Measurements from ENCODE around the gene PACSIN1. TPM values are rescaled to one million over a fixed set of nuclear protein-coding genes. Genes with fewer than 3 reads are reported as not detected.
A peak's percentile ranks its signal among the peaks of the same experiment; 100 is the strongest.

Gene PACSIN1, protein sequence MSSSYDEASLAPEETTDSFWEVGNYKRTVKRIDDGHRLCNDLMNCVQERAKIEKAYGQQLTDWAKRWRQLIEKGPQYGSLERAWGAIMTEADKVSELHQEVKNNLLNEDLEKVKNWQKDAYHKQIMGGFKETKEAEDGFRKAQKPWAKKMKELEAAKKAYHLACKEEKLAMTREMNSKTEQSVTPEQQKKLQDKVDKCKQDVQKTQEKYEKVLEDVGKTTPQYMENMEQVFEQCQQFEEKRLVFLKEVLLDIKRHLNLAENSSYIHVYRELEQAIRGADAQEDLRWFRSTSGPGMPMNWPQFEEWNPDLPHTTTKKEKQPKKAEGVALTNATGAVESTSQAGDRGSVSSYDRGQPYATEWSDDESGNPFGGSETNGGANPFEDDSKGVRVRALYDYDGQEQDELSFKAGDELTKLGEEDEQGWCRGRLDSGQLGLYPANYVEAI
- total RNA-seq (ENCODE audit: low replicate concordance), result 0.41 and 1.8 TPM in 2 replicates

DNA sequence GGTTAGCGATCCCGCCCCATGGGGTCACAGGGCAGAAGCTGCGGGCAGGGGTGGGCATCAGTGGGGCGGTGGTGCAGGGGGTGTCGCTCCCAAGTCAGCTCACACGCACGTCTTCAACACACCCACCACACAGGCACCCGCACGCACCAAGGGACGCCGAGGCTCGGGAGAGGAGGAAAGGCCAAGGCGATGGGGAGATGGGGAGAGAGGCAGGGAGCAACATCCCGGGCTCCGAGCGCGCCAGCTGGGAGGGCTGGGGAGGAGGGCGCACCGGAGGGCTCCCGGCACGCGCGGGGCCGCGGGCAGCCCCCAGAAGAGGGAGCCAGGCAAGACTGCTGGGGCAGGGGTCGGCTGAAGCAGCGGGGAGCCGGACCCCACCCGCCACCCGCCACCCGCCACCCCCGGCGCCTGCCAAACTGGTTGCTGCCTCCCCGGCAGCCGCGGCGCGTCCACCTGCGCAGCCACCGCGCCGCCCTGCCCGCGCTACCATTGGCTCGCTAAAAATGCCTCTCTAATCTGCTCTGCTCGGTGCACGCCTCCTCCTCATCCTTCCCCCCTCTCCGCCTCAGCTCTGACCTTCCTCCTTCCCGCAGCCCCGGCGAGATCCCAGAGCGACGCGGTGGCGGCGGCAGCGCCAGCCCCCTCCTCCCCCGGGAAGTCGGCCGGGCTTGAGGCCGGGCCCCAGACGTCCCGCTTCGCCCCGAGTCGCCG is at the start of gene PACSIN1:
Gene PACSIN1 (plus strand): TSS at position 546 of the 711 bp plus-strand sequence. CDS start 60,230 bp downstream, outside the sequence.
- Mint-ChIP-seq H3K4me1 (peaks cover 16% of the 10 kb centered on the region), H3K27ac (no peak within 1 kb of the TSS), H3K9me3 (no peaks in the 10 kb centered on the region), H3K36me3 (no peaks in the 10 kb centered on the region), H3K4me3 (peak within 1 kb of the TSS; percentile 85), H3K27me3 (ENCODE audit: insufficient read depth, low read depth) (peaks cover 22% of the 10 kb centered on the region)
- TF ChIP-seq, protein P1, sequence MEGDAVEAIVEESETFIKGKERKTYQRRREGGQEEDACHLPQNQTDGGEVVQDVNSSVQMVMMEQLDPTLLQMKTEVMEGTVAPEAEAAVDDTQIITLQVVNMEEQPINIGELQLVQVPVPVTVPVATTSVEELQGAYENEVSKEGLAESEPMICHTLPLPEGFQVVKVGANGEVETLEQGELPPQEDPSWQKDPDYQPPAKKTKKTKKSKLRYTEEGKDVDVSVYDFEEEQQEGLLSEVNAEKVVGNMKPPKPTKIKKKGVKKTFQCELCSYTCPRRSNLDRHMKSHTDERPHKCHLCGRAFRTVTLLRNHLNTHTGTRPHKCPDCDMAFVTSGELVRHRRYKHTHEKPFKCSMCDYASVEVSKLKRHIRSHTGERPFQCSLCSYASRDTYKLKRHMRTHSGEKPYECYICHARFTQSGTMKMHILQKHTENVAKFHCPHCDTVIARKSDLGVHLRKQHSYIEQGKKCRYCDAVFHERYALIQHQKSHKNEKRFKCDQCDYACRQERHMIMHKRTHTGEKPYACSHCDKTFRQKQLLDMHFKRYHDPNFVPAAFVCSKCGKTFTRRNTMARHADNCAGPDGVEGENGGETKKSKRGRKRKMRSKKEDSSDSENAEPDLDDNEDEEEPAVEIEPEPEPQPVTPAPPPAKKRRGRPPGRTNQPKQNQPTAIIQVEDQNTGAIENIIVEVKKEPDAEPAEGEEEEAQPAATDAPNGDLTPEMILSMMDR (IDR thresholded peaks at IDR 0.05), result peak; percentile 2
- TF ChIP-seq EZH2phosphoT487 (IDR thresholded peaks at IDR 0.05), result no peak
- peak; percentile 37 for TF ChIP-seq EZH2 (IDR thresholded peaks at IDR 0.05)
- Histone ChIP-seq H3K27me3 (peaks cover 24% of the 10 kb centered on the region), H3K4me3 (peak within 1 kb of the TSS; percentile 62), H3F3A (ENCODE audit: low read depth) (peaks cover 16% of the 10 kb centered on the region), H3K9me3 (ENCODE audit: low read depth) (no peaks in the 10 kb centered on the region), H4K20me1 (ENCODE audit: low read depth) (no peaks in the 10 kb centered on the region), H3K9ac (no peak within 1 kb of the TSS), H2AFZ (replicated peaks) (peak within 1 kb of the TSS; percentile 75), H3K27ac (no peak within 1 kb of the TSS), H3K4me1 (peaks cover 10% of the 10 kb centered on the region), H3K79me2 (ENCODE audit: low read depth) (no peaks in the 10 kb centered on the region), H3K36me3 (no peaks in the 10 kb centered on the region), H3K4me2 (peak within 1 kb of the TSS; percentile 91)
- DNase-seq (ENCODE audit: low spot score), result peak; percentile 86

DNA sequence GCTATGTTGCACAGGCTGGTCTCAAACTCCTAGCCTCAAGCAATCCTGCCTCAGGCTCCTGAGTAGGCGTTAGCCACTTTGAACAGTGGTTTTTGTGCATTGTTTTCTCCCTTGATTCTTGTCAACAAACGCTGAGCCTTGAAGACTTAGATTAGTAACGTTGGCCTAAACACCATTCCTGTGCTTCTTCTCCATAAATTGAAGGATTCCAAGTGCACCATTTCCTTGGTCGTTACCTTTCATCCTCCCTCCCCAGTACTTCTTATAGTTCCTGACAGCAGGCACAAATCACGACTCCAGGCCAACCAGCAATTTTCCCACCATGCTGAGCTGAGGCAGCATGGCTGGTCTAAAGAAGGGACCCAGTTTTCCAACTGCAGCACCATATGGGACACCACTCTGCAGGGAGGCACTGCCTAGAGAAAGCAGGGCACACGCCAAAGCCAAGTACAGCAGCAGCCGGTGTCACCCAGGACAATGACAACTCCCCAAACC is 49.0 kb upstream of the PACSIN1 start:
- H3K4me2 ChIP-seq, result no peak overlapping the region
- DNase-seq (ENCODE audit: low spot score), result no peak
- Mint-ChIP-seq H3K4me1 (peaks cover 4% of the 10 kb centered on the region), H3K36me3 (peaks cover 53% of the 10 kb centered on the region), H3K27ac (no peak overlapping the region), H3K27me3 (ENCODE audit: insufficient read depth, low read depth) (peaks cover 2% of the 10 kb centered on the region), H3K4me3 (no peak overlapping the region), H3K9me3 (no peaks in the 10 kb centered on the region)
- no peaks in the 10 kb centered on the region for H3K9me3 ChIP-seq (ENCODE audit: low read depth)
- peaks cover 29% of the 10 kb centered on the region for H3K79me2 ChIP-seq (ENCODE audit: low read depth)
- H2AFZ ChIP-seq (replicated peaks), result no peak overlapping the region
- no peak overlapping the region for H3K4me3 ChIP-seq
- H3K4me1 ChIP-seq, result no peaks in the 10 kb centered on the region
- no peak overlapping the region for H3K27ac ChIP-seq
- H3K36me3 ChIP-seq, result peaks cover 13% of the 10 kb centered on the region
- H4K20me1 ChIP-seq (ENCODE audit: low read depth), result peaks cover 57% of the 10 kb centered on the region
- no peaks in the 10 kb centered on the region for H3K27me3 ChIP-seq
- H3F3A ChIP-seq (ENCODE audit: low read depth), result peaks cover 79% of the 10 kb centered on the region
- no peak overlapping the region for H3K9ac ChIP-seq
- TF ChIP-seq EZH2phosphoT487 (IDR thresholded peaks at IDR 0.05) (no peak), EZH2 (IDR thresholded peaks at IDR 0.05) (no peak)
- TF ChIP-seq, protein P1 (IDR thresholded peaks at IDR 0.05), result no peak

DNA sequence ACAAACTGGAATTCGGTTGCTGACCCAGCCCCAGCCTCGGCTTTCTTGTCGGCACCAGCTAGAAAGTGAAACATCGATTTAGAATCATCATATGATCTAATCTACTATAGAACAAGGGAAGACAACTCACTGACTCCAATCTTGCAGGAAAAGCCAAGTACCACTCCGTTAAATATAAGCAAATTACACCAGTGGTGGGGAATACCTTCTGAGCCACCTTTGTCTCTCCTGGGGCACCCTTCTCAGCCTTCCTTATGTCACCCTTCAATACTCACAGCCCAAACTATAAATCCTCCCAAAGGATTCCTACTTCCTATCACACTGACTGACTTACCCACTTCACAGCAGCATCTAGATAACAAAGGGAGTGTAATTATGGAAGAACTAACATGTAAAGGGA is 47.5 kb upstream of the PACSIN1 start:
- peaks cover 72% of the 10 kb centered on the region for H4K20me1 ChIP-seq (ENCODE audit: low read depth)
- Mint-ChIP-seq H3K4me1 (peaks cover 8% of the 10 kb centered on the region), H3K9me3 (no peaks in the 10 kb centered on the region), H3K36me3 (peaks cover 54% of the 10 kb centered on the region), H3K4me3 (no peak overlapping the region), H3K27me3 (ENCODE audit: insufficient read depth, low read depth) (peaks cover 2% of the 10 kb centered on the region), H3K27ac (no peak overlapping the region)
- no peak overlapping the region for H3K27ac ChIP-seq
- no peak for DNase-seq (ENCODE audit: low spot score)
- no peak overlapping the region for H3K4me3 ChIP-seq
- no peaks in the 10 kb centered on the region for H3K27me3 ChIP-seq
- H3K4me1 ChIP-seq, result no peaks in the 10 kb centered on the region
- H3K36me3 ChIP-seq, result peaks cover 24% of the 10 kb centered on the region
- no peak overlapping the region for H3K4me2 ChIP-seq
- no peak overlapping the region for H3K9ac ChIP-seq
- H3K9me3 ChIP-seq (ENCODE audit: low read depth), result no peaks in the 10 kb centered on the region
- H3K79me2 ChIP-seq (ENCODE audit: low read depth), result peaks cover 43% of the 10 kb centered on the region
- H3F3A ChIP-seq (ENCODE audit: low read depth), result peaks cover 92% of the 10 kb centered on the region
- H2AFZ ChIP-seq (replicated peaks), result no peak overlapping the region
- TF ChIP-seq EZH2phosphoT487 (IDR thresholded peaks at IDR 0.05) (no peak), EZH2 (IDR thresholded peaks at IDR 0.05) (no peak)
- TF ChIP-seq, protein P1 (IDR thresholded peaks at IDR 0.05), result no peak

Measured in neural progenitor cell (in vitro differentiated cells).